PFSK-1 (cell line): ENCODE measurements around the gene QRFP.

Experiments
- FOXP2 ChIP-seq: optimal IDR thresholded peaks from 2 replicates; pipeline ENCODE3; 2011; ENCODE audit warnings: borderline replicate concordance, control low read depth, inconsistent platforms; ENCODE audit not compliant: insufficient read depth; ENCODE audit errors: extremely low read length, extremely low read depth
- POLR2AphosphoS5 ChIP-seq: IDR thresholded peaks from 2 replicates; pipeline ENCODE4 v1.6.1; 2012; ENCODE audit warnings: low read depth, mild to moderate bottlenecking, control low read depth, low read length, moderate library complexity
- REST ChIP-seq, 2 experiments: IDR thresholded peaks; 2 replicates each; pipeline versions ENCODE4 v1.6.1 to v1.8.0; 2011 to 2012; ENCODE audit warnings: low read depth in 2 of 2, low read length in 2 of 2, control low read depth in 1 of 2, inconsistent platforms in 1 of 2, mild to moderate bottlenecking in 1 of 2, moderate library complexity in 1 of 2; ENCODE audit not compliant: insufficient read depth in 1 of 2
- SIN3A ChIP-seq: IDR thresholded peaks from 2 replicates; pipeline ENCODE4 v1.6.1; 2012; ENCODE audit warnings: mild to moderate bottlenecking, low read length, moderate library complexity, borderline replicate concordance; ENCODE audit not compliant: insufficient read depth
- TAF1 ChIP-seq: IDR thresholded peaks from 2 replicates; pipeline ENCODE4 v1.6.1; 2012; ENCODE audit warnings: low read length, control low read depth, borderline replicate concordance; ENCODE audit not compliant: insufficient read depth

Gene QRFP

GRCh38 chr9:130870491-130871381 lies 25.9 kb downstream of the QRFP start:
- TF ChIP-seq TAF1: no peak
- no peak for TF ChIP-seq FOXP2
- no peak for TF ChIP-seq POLR2AphosphoS5
- no peak for TF ChIP-seq REST (IDR thresholded peaks at IDR 0.05; ENCODE audit: insufficient read depth in 1 of 2, low read depth in 2 of 2, low read length in 2 of 2)
- TF ChIP-seq SIN3A: no peak

GRCh38 chr9:130869250-130869649 lies 27.4 kb downstream of the QRFP start:
- TF ChIP-seq TAF1 (no peak), REST (IDR thresholded peaks at IDR 0.05; ENCODE audit: insufficient read depth in 1 of 2, low read depth in 2 of 2, low read length in 2 of 2) (no peak), FOXP2 (no peak), SIN3A (no peak), POLR2AphosphoS5 (no peak)

- TF ChIP-seq REST (IDR thresholded peaks at IDR 0.05; ENCODE audit: insufficient read depth in 1 of 2, low read depth in 2 of 2, low read length in 2 of 2) (no peak), TAF1 (no peak)
These were observed 28.4 kb downstream of the QRFP start for GRCh38 chr9:130868230-130868629.

- no peak for TF ChIP-seq FOXP2
- TF ChIP-seq POLR2AphosphoS5: no peak
- TF ChIP-seq REST (IDR thresholded peaks at IDR 0.05; ENCODE audit: insufficient read depth in 1 of 2, low read depth in 2 of 2, low read length in 2 of 2): no peak
- no peak for TF ChIP-seq SIN3A
- TF ChIP-seq TAF1: no peak
These were observed 29.1 kb downstream of the QRFP start for GRCh38 chr9:130867556-130867955.
